GM18873 (cell line): ENCODE data around the gene EGFL7.

Experiments
- ATAC-seq: cut with Tn5 transposase; IDR thresholded peaks from one replicate; pipeline ENCODE4 v1.9.1; 2021; ENCODE audit warnings: mild to moderate bottlenecking, moderate library complexity, moderate number of reproducible peaks; ENCODE audit not compliant: unreplicated experiment, low FRiP score

Gene EGFL7

GRCh38 chr9:136658849-136659535, 3.7 kb upstream of the EGFL7 start:
- ATAC-seq, result no peak

GRCh38 chr9:136659861-136660784, 2.6 kb upstream of the EGFL7 start:
- ATAC-seq, result no peak

GRCh38 chr9:136660971-136661550, 1.7 kb upstream of the EGFL7 start:
- ATAC-seq, result no peak

GRCh38 chr9:136661641-136662325, 933 bp upstream of the EGFL7 start:
- ATAC-seq, result no peak

GRCh38 chr9:136662326-136662655, 425 bp upstream of the EGFL7 start:
- no peak for ATAC-seq

GRCh38 chr9:136664000-136664915, 1.5 kb downstream of the EGFL7 start:
- ATAC-seq, result no peak

- no peak for ATAC-seq
Observed at GRCh38 chr9:136665111-136665703, 2.5 kb downstream of the EGFL7 start.

GRCh38 chr9:136665704-136666371, 3.1 kb downstream of the EGFL7 start:
- ATAC-seq, result no peak

GRCh38 chr9:136666372-136667213, 3.9 kb downstream of the EGFL7 start:
- no peak for ATAC-seq

- no peak for ATAC-seq
Observed at GRCh38 chr9:136667214-136667939, 4.7 kb downstream of the EGFL7 start.

GRCh38 chr9:136667940-136668760, 5.4 kb downstream of the EGFL7 start:
- no peak for ATAC-seq

- ATAC-seq, result no peak
Observed at GRCh38 chr9:136668983-136669790, 6.5 kb downstream of the EGFL7 start.

GRCh38 chr9:136669791-136670464, 7.2 kb downstream of the EGFL7 start:
- no peak for ATAC-seq

- ATAC-seq, result no peak
Observed at GRCh38 chr9:136670576-136671253, 8.0 kb downstream of the EGFL7 start.

GRCh38 chr9:136671254-136671614, 8.5 kb downstream of the EGFL7 start:
- ATAC-seq, result no peak
